ENCODE results near the gene ZAR1L. TPM values are rescaled to one million over a fixed set of nuclear protein-coding genes. Genes with fewer than 3 reads are reported as not detected.

Gene ZAR1L
- total and polyA plus RNA-seq, 2 donors: not detected

DNA sequence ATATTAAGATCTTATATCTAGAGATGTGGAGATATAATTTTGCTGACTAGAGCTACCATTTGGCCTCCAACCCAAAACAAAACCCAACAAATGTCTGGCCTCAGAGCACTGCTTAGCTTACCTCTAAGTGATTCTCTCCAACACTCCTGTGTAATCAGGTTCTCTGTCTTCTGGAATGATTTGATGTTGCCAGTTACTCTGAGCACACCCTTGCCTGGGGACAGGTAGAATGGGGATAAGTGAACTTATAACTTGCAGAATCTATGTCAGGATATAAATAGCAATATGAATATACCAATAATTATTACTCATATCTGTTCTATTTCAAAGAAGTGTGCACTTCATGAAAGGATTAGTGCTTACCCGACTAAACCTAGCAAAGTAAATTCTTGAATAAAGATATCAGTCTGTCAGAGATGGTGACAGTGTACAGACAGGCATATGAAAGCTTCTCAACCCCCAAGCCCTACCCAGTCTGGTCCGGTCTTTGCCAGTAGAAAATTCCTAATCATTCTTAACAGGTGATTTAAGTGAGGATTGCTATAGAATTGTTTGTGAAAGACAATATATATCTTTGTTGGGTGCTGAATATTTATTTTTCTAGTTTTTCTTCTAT, 33.0 kb downstream of the ZAR1L start:
- H3K36me3 ChIP-seq (ENCODE audit: insufficient read depth): peaks cover 2% of the 10 kb centered on the region
- H3K4me3 ChIP-seq (ENCODE audit: low read depth, low read length): no peak overlapping the region
- 61% methylated on average over 2 of the region's 2 CpGs for WGBS
- no peak for DNase-seq (ENCODE audit: extremely low spot score)
- no peak overlapping the region for H3K27ac ChIP-seq (ENCODE audit: low read depth)
- no peaks in the 10 kb centered on the region for H3K4me1 ChIP-seq (ENCODE audit: insufficient read depth)

DNA sequence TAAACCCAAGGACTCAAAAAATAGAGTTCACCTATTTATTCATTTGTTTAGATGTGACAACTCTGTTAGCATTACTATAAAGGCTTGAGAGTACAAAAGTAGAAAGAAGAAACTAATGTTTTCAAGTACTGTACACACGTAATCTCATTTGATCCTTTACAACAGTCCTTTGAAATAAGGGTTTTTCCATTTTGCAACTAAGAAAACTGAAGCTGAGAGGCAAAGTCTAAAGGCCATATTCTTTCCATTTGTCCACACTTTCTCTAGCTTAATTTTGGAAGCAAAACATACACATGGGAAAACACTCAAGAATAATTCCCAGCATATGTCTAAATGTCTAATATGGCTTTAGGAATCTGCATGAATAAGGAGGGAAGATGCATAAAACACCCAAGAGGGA, 34.1 kb downstream of the ZAR1L start:
- Histone ChIP-seq H3K36me3 (ENCODE audit: insufficient read depth) (peaks cover 2% of the 10 kb centered on the region), H3K27ac (ENCODE audit: low read depth) (no peak overlapping the region), H3K4me1 (ENCODE audit: insufficient read depth) (no peaks in the 10 kb centered on the region), H3K4me3 (ENCODE audit: low read depth, low read length) (no peak overlapping the region)
- WGBS: 60% methylated on average over 1 of the region's 1 CpG
- DNase-seq (ENCODE audit: extremely low spot score): no peak

DNA sequence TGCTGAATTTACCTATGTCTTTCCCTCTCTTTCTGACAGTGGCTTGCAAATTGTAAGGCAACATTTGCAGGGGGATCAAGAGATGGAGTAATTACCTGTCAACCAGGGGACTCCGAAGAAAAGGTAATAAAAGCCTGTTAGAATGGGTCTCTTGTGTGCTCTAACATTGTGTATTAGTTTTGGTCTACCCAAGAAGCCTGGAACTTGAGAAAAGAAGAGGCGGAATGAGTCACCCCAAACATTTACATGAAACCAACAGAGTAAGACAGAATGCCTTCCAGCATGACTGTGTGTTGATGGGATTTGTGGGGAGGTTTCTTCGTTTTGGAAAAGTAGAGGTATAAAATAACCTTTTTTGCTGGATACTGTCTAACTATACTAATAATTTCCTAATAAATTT, 36.7 kb downstream of the ZAR1L start:
- WGBS: 74% methylated on average over 3 of the region's 3 CpGs
- Histone ChIP-seq H3K4me3 (ENCODE audit: low read depth, low read length) (no peak overlapping the region), H3K27ac (ENCODE audit: low read depth) (no peak overlapping the region), H3K36me3 (ENCODE audit: insufficient read depth) (peaks cover 3% of the 10 kb centered on the region), H3K4me1 (ENCODE audit: insufficient read depth) (no peaks in the 10 kb centered on the region)
- DNase-seq (ENCODE audit: extremely low spot score): no peak

DNA sequence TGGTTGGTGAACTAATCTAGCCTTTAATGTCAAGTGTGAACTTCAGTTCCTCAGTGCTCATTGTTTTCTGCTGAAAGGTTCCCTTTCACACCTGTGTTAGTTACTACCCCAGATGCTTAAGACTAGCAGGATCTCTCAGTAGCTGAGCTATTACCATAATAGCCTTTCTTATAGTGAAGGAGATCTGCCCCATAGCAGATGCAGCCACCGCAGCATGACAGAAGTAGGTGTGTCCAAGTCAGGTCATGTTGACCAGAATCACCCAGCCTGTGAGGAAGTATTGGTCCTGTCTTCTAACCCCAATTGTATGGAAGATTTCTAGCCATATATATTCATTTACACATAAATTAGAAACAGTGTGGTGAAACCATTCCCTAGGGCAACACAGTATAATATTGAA, 37.3 kb downstream of the ZAR1L start:
- DNase-seq (ENCODE audit: extremely low spot score): no peak
- no peak overlapping the region for H3K4me3 ChIP-seq (ENCODE audit: low read depth, low read length)
- 31% methylated on average over 1 of the region's 1 CpG for WGBS
- H3K36me3 ChIP-seq (ENCODE audit: insufficient read depth): peaks cover 3% of the 10 kb centered on the region
- H3K27ac ChIP-seq (ENCODE audit: low read depth): no peak overlapping the region
- H3K4me1 ChIP-seq (ENCODE audit: insufficient read depth): no peaks in the 10 kb centered on the region

DNA sequence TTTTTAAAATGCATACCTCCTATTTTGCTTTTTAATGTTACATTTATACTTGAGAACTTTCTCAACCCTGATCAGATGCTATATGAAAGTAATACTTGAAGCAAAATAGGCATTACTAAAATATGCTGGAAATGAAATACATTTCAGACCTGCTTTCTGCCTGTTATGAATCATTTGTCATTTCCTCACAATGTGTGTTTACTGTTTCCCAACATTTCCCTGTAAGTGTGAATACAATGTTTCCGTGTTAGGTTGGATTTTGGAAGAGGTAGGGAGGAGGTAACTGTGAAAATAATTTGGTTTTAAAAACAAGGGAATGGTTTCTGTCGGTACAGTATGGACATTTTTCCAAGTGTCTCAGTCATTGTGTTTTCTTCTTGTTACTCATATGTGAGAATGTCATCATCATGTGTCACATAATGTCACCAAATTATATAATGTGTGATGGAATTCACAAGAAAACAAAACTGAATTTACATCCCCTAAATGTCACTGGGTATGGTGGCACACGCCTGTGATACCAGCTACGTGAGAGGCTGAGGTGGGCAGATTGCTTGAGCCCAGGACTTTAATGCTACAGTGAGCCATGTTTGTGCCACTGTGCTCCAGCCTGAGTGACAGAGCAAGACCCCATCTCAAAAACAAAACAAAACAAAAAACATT, 43.0 kb downstream of the ZAR1L start:
- Histone ChIP-seq H3K4me1 (ENCODE audit: insufficient read depth) (no peaks in the 10 kb centered on the region), H3K27ac (ENCODE audit: low read depth) (no peak overlapping the region), H3K36me3 (ENCODE audit: insufficient read depth) (peaks cover 2% of the 10 kb centered on the region), H3K4me3 (ENCODE audit: low read depth, low read length) (no peak overlapping the region)
- DNase-seq (ENCODE audit: extremely low spot score): no peak
- WGBS: 85% methylated on average over 4 of the region's 4 CpGs

DNA sequence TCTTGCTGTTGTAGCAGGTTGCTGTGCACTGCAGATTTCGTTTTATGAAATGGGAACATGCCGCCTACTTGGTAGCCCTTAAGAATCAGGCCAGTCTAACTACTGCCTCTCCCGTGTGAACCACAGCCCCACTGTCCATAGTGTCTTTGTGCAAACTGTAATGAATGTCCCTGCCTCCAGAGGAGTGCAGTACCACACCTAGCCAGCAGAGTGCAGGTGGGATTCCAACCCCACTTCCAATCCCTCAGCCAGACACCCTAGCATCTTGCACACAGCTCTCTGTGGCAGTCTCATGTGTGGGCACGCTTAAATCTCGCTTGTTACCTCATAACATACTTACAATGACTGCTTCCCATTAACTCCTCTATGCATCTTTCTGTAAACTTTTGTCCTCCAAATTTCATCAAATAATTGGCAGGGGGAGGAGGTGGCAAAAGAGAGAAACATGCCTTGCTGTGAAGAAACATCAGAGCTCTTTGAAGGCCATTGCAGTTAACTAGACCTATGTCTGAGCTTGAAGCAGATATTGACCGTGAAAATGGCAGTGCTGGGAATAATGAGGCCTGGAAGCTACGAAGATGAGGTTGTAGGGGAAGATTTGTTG, 47.2 kb downstream of the ZAR1L start:
- DNase-seq (ENCODE audit: extremely low spot score): no peak
- Histone ChIP-seq H3K27ac (ENCODE audit: low read depth) (no peak overlapping the region), H3K4me1 (ENCODE audit: insufficient read depth) (no peaks in the 10 kb centered on the region), H3K36me3 (ENCODE audit: insufficient read depth) (peaks cover 6% of the 10 kb centered on the region), H3K4me3 (ENCODE audit: low read depth, low read length) (no peak overlapping the region)
- WGBS: 83% methylated on average over 7 of the region's 7 CpGs

DNA sequence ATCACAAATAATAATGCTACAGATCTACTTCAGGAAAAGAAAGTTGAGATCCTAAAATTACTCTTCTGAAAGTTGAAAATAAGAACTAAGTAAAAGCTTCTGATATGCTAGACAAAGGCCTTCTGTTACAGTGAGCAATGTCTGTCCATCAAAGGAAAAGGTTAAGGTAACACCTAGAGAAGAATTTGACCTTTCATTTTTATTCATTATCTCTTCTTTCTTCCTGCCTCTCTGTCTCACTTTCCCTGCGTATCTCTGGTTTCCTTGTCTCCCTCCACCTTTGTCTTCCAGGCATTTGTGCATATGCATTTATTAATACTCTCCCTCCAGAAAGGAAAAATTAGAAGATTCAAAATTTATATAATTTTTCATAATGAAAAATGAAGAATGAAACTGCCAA, 49.0 kb downstream of the ZAR1L start:
- Histone ChIP-seq H3K4me1 (ENCODE audit: insufficient read depth) (no peaks in the 10 kb centered on the region), H3K27ac (ENCODE audit: low read depth) (no peak overlapping the region), H3K4me3 (ENCODE audit: low read depth, low read length) (no peak overlapping the region), H3K36me3 (ENCODE audit: insufficient read depth) (peaks cover 6% of the 10 kb centered on the region)
- whole genome bisulfite sequencing: 89% methylated on average over 1 of the region's 1 CpG
- DNase-seq (ENCODE audit: extremely low spot score): no peak

DNA sequence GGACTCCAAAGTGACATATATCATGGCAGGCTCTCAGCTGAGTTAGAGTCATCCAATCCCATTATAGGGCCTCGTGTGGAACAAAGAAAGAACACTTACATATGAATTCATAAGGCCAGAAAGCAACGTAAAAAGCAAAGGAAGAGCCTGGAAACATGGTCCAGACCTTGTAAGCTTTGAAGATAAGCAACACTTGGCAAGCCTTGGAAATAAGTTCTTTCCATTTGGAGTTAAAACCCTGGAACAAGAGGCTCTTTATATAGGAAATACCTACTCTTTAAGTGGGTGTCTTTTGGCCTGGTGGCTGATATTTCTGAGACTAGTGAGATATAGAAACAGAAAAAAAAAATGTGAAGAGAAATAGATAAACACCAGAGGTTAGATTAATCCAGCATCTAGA, 49.4 kb downstream of the ZAR1L start:
- no peak overlapping the region for H3K4me3 ChIP-seq (ENCODE audit: low read depth, low read length)
- WGBS: 23% methylated on average over 2 of the region's 2 CpGs
- H3K4me1 ChIP-seq (ENCODE audit: insufficient read depth): no peaks in the 10 kb centered on the region
- peaks cover 6% of the 10 kb centered on the region for H3K36me3 ChIP-seq (ENCODE audit: insufficient read depth)
- no peak for DNase-seq (ENCODE audit: extremely low spot score)
- H3K27ac ChIP-seq (ENCODE audit: low read depth): no peak overlapping the region

DNA sequence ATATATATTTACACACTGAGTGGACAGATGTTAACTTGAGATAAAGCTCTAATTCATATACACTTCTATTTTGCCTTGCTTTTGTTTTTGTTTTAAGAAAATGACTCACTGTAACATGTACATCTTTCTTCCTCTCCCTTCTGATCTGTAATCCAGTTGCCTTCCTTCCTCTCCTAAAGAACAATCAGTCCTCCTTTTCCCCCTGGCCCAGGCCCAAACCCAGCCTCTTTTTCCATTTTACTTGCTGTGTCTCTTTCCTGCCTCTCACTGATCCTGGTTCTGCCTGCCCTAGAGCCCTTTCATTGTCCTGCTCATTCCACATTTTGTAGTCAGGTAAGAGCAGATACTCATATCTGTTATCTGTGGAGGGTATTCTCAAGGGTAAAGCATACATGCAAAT, 50.8 kb downstream of the ZAR1L start:
- Histone ChIP-seq H3K4me1 (ENCODE audit: insufficient read depth) (no peaks in the 10 kb centered on the region), H3K27ac (ENCODE audit: low read depth) (no peak overlapping the region), H3K36me3 (ENCODE audit: insufficient read depth) (peaks cover 6% of the 10 kb centered on the region), H3K4me3 (ENCODE audit: low read depth, low read length) (no peak overlapping the region)
- DNase-seq (ENCODE audit: extremely low spot score): no peak

DNA sequence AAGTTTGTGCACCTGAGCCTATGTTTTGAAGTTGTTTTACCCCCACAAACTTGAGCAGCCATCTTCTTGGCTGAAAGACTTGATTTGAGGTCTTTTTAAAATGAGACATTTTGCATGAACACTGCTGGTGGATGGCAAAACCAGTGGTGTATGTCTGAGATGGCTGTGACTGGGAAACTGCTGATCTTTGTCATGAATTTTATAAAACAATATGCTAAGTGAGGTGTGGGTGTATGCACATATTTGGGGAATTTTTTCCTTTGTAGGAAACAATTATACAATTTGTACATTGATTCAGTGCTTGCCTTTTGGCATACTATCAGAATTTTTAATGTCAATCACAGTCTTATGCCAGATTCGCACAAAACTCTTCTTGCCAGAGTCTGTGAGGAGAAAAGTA, 52.5 kb downstream of the ZAR1L start:
- H3K4me1 ChIP-seq (ENCODE audit: insufficient read depth): no peaks in the 10 kb centered on the region
- H3K27ac ChIP-seq (ENCODE audit: low read depth): no peak overlapping the region

DNA sequence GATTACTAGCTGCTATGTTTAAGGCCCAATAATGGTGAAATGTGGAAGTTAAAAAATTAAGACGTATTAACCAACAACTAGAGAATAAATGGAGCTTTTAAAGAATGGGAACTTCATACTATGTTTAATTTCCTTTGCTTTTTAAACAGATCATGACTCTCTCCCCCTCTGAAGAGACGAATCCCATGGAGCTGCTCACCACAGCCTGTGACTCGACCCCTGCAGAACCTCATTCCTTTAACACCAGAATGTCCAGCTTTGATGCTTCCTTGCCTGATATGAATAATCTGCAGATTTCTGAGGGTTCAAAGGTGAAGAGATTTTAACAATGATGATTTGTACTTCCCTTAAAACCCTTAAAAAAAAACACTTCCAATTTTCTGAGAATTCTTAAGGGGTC, 53.0 kb downstream of the ZAR1L start:
- peaks cover 6% of the 10 kb centered on the region for H3K36me3 ChIP-seq (ENCODE audit: insufficient read depth)
- DNase-seq (ENCODE audit: extremely low spot score): no peak
- WGBS: 42% methylated on average over 3 of the region's 3 CpGs
- no peaks in the 10 kb centered on the region for H3K4me1 ChIP-seq (ENCODE audit: insufficient read depth)
- H3K4me3 ChIP-seq (ENCODE audit: low read depth, low read length): no peak overlapping the region
- no peak overlapping the region for H3K27ac ChIP-seq (ENCODE audit: low read depth)

More for the DNA sequence above, 52.5 kb downstream of the ZAR1L start:
- Histone ChIP-seq H3K4me3 (ENCODE audit: low read depth, low read length) (no peak overlapping the region), H3K36me3 (ENCODE audit: insufficient read depth) (peaks cover 6% of the 10 kb centered on the region)
- 90% methylated on average over 1 of the region's 1 CpG for WGBS
- DNase-seq (ENCODE audit: extremely low spot score): no peak

DNA sequence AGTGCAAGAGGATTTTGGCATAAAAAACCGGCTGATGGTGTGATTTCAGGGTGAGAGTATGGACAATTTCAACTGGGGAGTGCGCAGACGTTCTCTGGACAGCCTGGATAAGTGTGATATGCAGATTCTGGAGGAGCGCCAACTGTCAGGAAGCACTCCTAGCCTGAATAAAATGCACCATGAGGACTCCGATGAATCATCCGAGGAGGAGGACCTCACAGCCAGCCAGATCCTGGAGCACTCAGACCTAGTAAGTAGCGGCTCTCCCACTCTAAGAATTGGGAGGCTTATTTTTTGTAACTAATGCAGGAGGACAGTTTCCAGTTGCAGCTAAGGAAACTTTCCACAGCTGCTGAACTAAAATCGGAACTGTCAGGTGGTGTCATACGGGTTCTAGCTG, 53.6 kb downstream of the ZAR1L start:
- H3K4me1 ChIP-seq (ENCODE audit: insufficient read depth): no peaks in the 10 kb centered on the region
- peak; percentile 36 for DNase-seq (ENCODE audit: extremely low spot score)
- WGBS: 18% methylated on average over 9 of the region's 9 CpGs
- H3K27ac ChIP-seq (ENCODE audit: low read depth): no peak overlapping the region
- H3K36me3 ChIP-seq (ENCODE audit: insufficient read depth): peaks cover 4% of the 10 kb centered on the region
- no peak overlapping the region for H3K4me3 ChIP-seq (ENCODE audit: low read depth, low read length)

DNA sequence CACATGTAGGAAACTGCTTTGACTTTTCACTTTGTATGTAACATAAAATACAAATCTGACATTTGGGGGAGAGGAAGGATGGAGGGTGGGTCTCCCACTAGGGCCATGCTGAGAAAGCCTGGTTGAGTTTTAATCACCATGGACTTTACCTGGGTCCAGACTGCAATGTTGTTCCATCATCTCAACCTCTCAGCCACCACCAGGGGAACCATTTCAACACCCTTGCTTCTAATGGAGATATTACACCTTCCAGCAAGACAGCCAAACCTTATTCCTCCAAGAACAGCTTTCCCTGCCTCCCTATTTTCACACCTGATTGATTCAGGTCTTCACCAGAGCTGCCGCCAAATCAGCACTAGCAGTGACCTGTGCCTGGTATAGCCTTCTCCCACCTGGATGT, 56.0 kb downstream of the ZAR1L start:
- no peak overlapping the region for H3K4me3 ChIP-seq (ENCODE audit: low read depth, low read length)
- H3K4me1 ChIP-seq (ENCODE audit: insufficient read depth): no peaks in the 10 kb centered on the region
- DNase-seq (ENCODE audit: extremely low spot score): no peak
- H3K27ac ChIP-seq (ENCODE audit: low read depth): no peak overlapping the region
- WGBS: 97% methylated on average over 1 of the region's 1 CpG
- no peaks in the 10 kb centered on the region for H3K36me3 ChIP-seq (ENCODE audit: insufficient read depth)

DNA sequence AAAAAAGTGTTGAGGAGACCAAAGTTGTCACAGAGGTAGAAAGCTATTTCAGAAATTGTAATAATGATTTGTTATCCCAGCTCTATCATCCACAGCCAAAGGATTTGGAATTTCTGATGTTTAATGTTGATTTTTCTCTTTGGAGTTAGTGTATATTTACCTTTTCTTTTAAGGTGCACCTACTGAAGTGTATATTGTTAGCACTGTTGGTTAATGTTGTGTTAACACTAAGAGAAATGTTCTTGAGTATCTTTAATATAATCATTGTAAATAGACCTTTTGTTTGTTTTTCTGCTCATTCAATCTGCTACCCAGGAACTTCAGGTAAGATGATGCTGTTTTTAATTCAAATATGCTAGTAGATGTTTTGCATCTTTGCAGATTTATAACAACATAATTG, 57.5 kb downstream of the ZAR1L start:
- Histone ChIP-seq H3K4me3 (ENCODE audit: low read depth, low read length) (no peak overlapping the region), H3K36me3 (ENCODE audit: insufficient read depth) (no peaks in the 10 kb centered on the region), H3K4me1 (ENCODE audit: insufficient read depth) (no peaks in the 10 kb centered on the region), H3K27ac (ENCODE audit: low read depth) (no peak overlapping the region)
- DNase-seq (ENCODE audit: extremely low spot score): no peak
